GM18519 (cell line): Measurements from ENCODE around the gene ZBTB20.

ENCODE experiments used
- ATAC-seq: cut with Tn5 transposase; IDR thresholded peaks from one replicate; pipeline ENCODE4 v1.9.1; 2021; ENCODE audit warnings: mild to moderate bottlenecking, moderate library complexity; ENCODE audit not compliant: unreplicated experiment, low FRiP score

Gene ZBTB20

DNA sequence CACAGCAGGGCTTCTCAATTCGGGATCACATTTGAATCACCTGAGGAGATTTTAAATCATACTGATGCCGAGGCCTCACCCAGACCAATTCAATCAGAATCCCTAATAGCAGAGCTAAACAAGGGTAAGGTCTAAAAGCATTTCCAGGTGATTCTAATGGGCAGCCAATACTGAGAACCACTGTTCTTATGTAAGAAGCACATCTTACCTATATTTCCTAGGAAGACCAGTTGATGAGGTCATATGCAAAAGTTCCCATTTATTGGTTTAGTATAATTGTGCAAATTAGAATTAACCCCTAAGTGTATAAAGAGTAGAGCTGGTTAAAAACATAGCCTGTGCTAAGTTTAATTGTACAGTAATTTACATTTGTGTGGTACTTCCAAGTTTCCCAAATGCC lies 851.1 kb downstream of the ZBTB20 start:
- no peak for ATAC-seq

DNA sequence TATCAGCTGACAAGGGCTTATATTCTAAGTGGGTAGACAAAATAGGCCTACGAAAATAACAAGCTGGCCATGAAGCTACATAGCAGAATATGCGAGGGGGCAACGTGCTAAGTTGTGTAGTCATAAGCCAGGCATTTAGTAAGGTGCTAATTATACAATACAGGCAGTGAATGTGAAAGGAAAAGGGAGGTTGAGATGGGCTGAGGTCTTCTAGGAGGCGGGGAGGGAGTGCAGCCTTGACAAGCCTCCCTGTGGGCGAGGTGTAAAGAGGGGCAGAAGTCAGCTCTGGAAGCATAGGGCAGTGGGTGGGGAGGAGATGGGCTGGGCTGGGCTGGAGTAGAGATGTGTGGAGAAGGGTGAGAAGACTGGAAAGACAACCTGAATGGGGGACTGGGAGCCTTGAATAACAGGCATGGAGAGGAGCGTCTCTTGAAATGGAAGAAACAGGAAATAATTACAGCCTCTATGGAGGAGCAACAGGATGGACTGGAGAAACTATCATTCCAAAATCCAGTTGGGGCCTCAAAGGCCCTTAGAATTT lies 852.1 kb downstream of the ZBTB20 start:
- ATAC-seq = no peak

DNA sequence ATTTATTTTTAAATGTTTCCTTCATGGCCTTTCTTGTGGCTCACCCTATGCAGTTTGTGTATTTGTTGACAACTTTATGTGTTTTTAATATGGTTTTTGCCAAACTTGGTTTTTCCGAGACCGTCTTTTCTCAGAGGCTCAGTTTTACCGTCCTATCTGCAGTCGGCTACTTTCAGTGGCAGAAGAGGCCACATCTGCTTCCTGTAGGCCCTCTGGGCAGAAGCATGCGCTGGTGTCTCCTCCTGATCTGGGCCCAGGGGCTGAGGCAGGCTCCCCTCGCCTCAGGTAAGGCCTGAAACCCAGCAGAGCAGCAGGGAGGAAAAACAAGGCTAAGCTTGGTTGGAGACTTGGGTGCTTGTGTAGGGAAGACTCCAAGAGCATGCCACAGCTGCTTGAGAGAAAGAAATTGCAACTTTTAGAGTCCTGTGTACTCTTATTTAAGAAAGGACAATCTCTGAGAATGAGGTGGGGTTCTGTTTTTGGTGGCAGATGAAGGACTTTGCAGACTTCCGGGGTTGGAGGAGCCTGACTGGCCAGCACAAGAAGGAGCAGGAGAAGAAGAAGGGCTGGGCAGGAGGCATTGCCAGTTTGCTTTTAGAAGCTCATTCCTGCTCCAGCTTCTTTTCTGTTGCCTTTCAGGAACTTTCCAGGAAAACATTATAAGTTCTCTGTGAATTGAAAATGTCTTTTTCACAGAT lies 853.1 kb downstream of the ZBTB20 start, which contains the start of gene TIGIT:
Gene TIGIT, plus strand, starts transcription at position 191 of the 698 bp plus-strand sequence. Its CDS starts 34 bp downstream, at position 225.
- ATAC-seq = no peak

DNA sequence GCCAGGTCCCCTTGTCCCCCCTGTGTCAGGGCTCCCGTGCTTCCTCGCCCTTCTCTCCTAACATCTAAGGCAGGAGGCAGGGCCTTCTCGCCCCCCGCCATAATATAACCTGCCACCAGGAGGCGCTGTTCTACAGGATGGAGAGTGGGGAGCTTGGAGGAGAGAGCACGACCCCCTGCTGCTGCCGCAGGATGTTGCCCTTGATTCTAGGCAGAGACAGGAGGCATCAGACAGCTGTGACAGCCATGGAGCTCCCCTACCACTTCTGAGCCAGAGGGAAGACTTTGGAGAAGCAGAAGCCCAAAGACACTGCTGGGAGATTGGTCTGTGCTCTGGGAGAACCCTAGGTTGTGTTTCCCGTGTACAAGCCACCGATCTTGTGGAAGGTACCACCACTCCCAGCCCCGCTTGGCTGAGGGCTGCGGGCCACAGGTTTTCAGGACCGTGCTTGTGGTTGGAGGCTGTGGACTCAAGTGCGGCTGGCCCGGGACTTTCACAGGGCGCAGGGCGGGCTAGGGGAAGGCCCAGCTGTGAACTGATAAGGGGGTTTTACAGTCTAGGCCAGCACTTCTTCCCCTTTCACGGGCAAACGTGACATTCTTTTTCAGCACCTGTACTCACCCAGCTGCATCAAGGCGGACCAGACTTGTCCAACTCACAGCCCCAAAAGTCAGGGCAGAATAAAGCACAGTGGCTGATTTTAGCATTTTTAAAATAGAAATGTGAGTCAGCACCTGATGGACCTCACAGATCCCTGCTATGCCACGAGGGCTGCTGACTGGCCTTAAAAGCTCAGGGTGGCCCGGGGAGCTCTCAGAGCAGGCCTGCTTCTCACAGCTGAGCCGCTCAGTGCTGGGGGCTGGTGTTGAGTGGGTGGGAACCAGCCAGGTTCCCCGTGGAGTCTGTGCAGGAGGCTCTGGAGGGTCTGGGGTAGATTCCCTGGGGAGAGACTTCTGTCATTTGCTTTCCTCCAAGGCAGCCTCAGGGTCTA lies 855.9 kb downstream of the ZBTB20 start:
- peak; percentile 74 for ATAC-seq

DNA sequence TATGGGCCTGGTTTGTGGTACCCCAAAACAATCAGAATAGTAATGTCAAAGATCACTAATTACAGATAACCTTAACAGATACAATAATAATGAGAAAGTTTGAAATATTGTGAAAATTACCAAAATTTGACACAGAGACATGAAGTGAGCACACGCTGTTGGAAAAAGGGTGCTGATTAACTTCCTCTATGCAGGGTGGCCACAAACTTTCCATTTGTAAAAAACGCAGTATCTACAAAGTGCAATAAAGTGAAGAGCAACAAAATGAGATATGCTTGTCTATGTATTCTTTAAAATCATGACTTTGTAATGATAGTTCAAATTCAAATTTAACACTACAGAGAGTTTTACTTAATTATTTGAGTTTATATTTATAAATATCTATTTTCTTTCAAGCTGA lies 860.8 kb downstream of the ZBTB20 start:
- no peak for ATAC-seq

DNA sequence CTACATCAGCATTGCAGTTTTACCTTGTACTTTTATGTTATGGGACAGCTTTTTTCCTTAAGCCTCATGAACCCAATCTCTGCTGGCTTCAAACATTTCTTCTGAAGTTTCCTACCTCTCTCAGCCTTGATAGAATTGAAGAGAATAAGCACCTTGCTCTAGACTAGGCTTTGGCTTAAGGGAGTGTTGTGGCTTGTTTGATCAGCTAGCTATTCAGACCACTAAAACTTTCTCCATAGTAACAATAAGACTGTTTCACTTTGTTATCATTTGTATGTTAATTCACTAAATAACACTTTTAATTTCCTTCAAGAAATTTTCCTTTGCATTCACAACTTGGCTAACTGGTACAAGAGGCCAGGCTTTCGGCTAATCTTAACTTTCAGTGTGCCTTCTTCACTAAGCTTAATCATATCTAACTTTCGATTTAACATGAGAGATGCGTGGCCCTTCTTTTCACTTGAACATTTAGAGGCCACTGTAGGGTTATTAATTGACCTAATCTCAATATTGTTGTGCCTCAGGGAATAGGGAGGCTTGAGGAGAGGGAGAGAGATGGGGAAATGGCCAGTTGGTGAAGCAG lies 861.3 kb downstream of the ZBTB20 start:
- no peak for ATAC-seq

DNA sequence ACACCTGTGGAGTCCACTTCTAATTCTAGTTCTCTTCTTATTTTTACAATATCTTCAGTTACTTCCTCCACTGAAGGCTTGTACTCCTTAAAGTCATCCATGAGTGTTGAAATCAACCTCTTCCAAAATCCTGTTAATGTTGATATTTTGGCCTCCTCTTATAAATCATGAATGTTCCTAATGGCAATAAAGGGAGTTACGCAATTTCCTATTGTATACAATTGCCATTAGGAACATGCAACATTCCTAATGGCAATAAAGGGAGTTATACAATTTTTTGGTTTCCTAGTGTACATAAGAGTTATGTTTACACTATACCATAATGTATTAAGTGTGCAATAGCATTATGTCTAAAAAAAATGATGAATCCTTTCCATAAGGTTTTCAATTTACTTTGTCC lies 862.4 kb downstream of the ZBTB20 start:
- ATAC-seq = no peak
